Urinary bladder (tissue), 4 donors: ENCODE data around the gene SHLD2. TPM values are rescaled to one million over a fixed set of nuclear protein-coding genes. Genes with fewer than 3 reads are reported as not detected.
"Not testable (repeated sequence)": the region's sequence is repeated elsewhere in the genome, so short reads cannot be mapped to it uniquely, and the experiment has no call there.

Experiments used
- DNase-seq: peaks from one replicate; pipeline ENCODE4 v3.0.0-alpha.2; 2015; ENCODE audit errors: extremely low spot score
- H3K27ac ChIP-seq: one replicate; pipeline ENCODE4 v1.5.1; 2013; ENCODE audit warnings: low read depth, mild to moderate bottlenecking, moderate library complexity
- H3K36me3 ChIP-seq: one replicate; pipeline ENCODE4 v1.6.1; 2013; ENCODE audit warnings: mild to moderate bottlenecking, moderate library complexity; ENCODE audit not compliant: insufficient read depth
- H3K4me1 ChIP-seq: one replicate; pipeline ENCODE4 v1.6.1; 2013; ENCODE audit warnings: mild to moderate bottlenecking, moderate library complexity; ENCODE audit not compliant: insufficient read depth
- H3K4me3 ChIP-seq: one replicate; pipeline ENCODE4 v1.5.1; 2013; ENCODE audit warnings: low read depth, low read length
- WGBS: extraction: QIAGEN DNeasy Blood & Tissue Kit; methylation state at CpG from one replicate; pipeline ENCODE4 v1.1.7; 2013; 5-methylcytosine and 5-hydroxymethylcytosine counted together
- polyA plus RNA-seq: library from polyadenylated mRNA; stranded (reverse); fragments of 200-250 nt; gene quantifications from one replicate; pipeline ENCODE4 v1.2.3, GENCODE V29; 2013
- total RNA-seq: library from RNA; depleted of rRNA; stranded (reverse); fragments of >200 nt; gene quantifications from one replicate; pipeline ENCODE4 v1.2.3, GENCODE V29; 2014
- donor health status: healthy with polysubstance abuse.
- donor health status: healthy.

SHLD2 gene
- total and polyA plus RNA-seq, 2 donors = 15.0 to 68.2 TPM

DNA sequence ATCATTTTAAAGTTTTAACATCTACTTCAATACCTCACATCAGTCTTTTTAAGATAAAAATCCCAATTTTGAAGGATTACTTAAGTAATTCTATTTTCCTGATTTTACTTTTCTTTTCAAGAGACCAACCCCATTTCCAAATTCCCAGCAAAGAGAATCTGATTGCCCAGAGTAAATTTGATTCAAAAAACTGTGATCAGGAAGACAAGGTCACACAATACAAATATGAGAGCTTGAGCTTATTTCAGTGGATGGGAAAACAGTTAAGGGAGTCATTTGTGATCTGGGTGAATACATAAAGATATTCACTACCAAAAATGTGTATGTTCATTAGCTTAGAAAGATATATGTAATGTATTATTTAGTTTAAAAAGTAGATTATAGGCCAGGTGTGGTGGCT lies 77.2 kb downstream of the SHLD2 start:
- DNase-seq, H3K36me3 ChIP-seq, H3K4me1 ChIP-seq, H3K27ac ChIP-seq, H3K4me3 ChIP-seq: not testable (repeated sequence)

DNA sequence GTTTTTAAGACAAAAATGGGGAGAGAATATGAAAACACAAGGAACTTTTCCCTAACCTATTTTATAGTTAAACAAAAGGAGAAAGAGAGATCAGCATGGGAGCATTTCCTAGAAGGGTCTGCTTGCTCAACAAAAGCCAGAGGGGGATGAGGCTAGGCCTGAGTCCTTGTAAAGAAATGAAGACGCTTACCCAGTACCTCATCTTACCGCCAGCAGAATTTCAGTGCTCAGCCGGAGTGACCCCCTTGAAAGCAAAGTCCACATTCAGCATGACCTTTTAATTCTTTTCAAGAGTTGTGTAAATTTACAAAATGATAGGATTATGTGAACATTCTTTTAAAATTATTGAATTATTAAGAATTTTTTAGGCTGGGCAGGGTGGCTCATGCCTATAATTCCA lies 82.6 kb downstream of the SHLD2 start:
- H3K27ac ChIP-seq, DNase-seq, H3K4me1 ChIP-seq, H3K36me3 ChIP-seq, H3K4me3 ChIP-seq: not testable (repeated sequence)
- WGBS = 95% methylated on average over 2 of the region's 3 CpGs

DNA sequence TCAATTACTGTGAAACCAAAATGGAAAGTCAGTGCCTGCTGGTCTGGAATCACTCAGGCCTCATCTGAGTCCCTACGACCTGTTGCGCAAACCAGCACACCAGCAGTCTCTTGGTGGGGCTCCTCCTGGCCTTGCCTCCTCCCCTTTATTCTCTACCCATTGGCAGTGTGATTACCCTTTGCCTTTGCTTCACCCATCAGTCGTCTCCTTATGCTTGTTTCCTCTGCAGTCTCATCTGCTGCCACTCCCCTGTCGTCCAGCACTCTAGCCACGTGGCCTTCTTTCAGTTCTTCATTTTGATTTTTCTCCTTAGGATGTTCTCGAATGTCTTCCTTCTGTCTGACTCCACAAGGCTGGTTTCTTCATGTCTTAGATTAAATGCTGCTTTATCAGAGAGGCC lies 89.4 kb downstream of the SHLD2 start:
- H3K36me3 ChIP-seq, H3K4me1 ChIP-seq, H3K27ac ChIP-seq, DNase-seq, H3K4me3 ChIP-seq: not testable (repeated sequence)
- 74% methylated on average over 6 of the region's 6 CpGs for WGBS

DNA sequence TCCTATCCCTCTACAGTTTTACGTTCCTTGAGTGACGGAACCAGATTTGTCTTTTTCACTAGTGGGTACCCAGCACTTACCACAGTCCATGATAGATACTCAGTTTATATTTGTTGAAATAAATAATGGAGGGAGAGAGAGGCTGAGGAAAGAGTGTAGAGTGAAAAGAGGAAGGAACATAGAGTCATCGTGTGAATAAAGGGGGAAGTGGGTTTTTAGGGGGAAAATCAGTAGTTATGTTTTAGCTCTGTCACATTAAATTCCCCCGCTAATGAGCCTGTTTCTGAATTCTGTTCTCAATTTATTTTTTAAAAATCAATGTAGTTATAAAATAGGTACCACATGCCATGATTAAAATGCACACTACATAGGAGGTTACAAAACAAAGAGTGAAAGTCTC lies 91.0 kb downstream of the SHLD2 start:
- 94% methylated on average over 4 of the region's 4 CpGs for WGBS
- H3K4me1 ChIP-seq, DNase-seq, H3K27ac ChIP-seq, H3K36me3 ChIP-seq, H3K4me3 ChIP-seq: not testable (repeated sequence)

DNA sequence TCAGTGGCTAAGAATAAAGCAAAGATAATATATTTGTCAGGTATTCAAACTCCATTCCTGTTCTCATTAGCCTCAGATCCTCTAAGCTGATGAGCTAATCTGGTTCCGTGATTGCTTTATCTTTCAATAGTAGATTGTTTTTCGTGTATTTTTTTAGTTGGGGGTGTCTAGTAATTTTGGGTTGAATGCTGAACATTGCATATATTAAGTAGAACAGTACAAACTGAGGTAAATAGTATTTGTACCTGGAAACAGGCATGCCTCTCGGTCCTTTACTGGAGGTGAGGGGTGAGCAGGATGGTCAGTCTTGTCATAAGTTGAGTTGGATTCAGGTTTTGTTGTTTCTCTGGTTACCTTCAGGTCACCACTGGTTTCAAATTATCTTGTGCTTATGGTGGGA lies 92.6 kb downstream of the SHLD2 start:
- not testable (repeated sequence) for H3K36me3 ChIP-seq, H3K27ac ChIP-seq, DNase-seq, H3K4me3 ChIP-seq, H3K4me1 ChIP-seq
- WGBS = 79% methylated on average over 3 of the region's 3 CpGs

DNA sequence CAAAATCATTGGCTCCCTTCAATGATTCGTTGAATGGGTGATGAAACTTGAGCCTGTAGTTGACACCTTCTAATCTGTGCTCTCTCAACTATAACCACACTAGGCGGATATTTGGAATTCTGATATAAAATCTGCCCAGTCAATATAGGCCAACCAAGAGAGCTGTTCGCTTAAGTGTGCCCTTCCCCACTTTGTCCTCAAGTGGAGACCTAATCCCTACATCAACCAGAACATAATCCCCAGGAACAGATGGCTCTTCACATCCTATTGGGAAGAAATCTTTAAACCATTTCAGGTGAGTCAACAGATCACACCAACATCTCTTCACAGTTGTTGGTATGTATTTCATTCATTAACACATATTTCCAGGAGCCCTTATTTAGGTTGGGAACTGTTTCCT lies 96.8 kb downstream of the SHLD2 start:
- WGBS = 93% methylated on average over 3 of the region's 3 CpGs
- DNase-seq = not testable (repeated sequence)

DNA sequence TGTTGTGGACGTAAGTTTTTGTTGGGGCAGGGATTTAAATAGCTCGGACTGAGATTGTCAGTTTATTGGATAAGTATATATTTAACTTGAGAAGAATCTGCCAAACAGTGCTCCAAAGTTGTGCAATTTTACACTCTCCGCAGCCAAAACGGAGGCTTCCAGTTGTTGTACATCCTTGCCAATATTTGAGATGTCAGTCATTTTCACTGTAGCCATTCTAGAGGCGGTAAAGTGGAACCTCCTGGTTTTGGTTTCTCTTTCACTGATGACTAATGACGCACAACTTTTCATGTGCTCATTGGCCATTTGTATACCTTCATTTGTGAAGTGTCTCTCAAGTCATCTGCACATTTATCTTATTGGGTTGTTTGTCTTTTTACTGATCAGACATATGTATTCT lies 105.9 kb downstream of the SHLD2 start:
- not testable (repeated sequence) for H3K4me1 ChIP-seq, H3K36me3 ChIP-seq, DNase-seq, H3K4me3 ChIP-seq, H3K27ac ChIP-seq
- 68% methylated on average over 6 of the region's 6 CpGs for WGBS

More for the DNA sequence above, 96.8 kb downstream of the SHLD2 start:
- not testable (repeated sequence) for H3K36me3 ChIP-seq, H3K4me3 ChIP-seq, H3K4me1 ChIP-seq, H3K27ac ChIP-seq

DNA sequence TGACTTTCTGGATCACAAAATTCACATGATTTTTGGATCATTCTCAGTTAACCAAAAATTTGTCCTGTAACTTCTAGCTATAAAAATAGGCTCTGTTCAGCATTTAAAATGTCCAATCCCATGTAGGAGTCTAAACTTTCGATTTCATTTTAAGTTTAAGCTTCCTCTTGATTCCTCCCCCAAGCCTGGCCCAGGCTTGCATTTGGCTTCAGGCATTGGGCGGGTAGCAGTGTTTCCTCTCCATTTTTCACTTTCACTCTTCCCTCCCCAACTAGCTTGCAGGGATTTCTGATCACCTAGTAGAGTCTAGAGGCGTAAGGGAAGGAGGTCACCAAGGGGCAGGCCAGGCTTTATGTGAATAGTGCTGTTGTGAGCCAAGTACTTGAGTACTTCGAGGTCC lies 109.8 kb downstream of the SHLD2 start:
- not testable (repeated sequence) for H3K4me1 ChIP-seq

DNA sequence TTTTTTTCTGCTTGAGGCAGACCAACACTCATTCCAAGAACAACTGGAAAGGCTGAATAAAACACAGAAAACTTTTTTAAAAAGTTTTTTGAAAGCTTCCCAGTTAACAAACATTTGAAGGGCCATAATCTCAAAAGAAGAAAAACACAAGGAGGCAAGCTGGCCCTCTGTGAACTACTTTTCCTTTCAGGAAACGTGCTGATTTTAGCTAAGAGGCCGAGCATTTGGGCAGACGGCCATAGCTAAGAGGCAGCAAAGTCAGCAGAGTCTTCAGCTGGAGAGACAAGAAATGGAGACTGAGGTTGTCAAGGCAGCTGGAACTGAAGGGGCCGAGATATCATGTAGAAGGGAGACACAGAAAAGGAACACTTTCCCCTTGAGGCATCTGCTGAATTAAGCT lies 111.9 kb downstream of the SHLD2 start:
- not testable (repeated sequence) for H3K4me3 ChIP-seq, H3K27ac ChIP-seq, H3K36me3 ChIP-seq, H3K4me1 ChIP-seq, DNase-seq
- WGBS = 51% methylated on average over 4 of the region's 4 CpGs

More for the DNA sequence above, 109.8 kb downstream of the SHLD2 start:
- 43% methylated on average over 2 of the region's 4 CpGs for WGBS
- DNase-seq, H3K4me3 ChIP-seq, H3K27ac ChIP-seq, H3K36me3 ChIP-seq: not testable (repeated sequence)

DNA sequence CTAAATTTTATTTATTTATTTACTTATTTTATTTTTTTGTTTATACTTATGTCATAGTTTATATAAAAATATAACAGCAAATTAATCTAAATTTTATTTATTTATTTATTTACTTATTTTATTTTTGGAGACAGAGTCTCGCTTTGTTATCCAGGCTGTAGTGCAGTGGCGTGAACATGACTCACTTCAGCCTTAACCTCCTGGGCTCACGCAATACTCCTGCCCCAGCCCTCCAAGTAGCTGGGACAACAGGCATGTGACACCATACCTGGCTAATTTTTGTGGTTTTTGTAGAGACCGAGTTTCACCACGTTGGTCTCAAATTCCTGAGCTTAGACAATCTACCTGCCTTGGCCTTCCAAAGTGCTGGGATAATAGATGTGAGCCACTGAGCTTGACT lies 115.3 kb downstream of the SHLD2 start:
- not testable (repeated sequence) for H3K36me3 ChIP-seq, DNase-seq, H3K27ac ChIP-seq, H3K4me1 ChIP-seq, H3K4me3 ChIP-seq
- WGBS = 96% methylated on average over 5 of the region's 5 CpGs

DNA sequence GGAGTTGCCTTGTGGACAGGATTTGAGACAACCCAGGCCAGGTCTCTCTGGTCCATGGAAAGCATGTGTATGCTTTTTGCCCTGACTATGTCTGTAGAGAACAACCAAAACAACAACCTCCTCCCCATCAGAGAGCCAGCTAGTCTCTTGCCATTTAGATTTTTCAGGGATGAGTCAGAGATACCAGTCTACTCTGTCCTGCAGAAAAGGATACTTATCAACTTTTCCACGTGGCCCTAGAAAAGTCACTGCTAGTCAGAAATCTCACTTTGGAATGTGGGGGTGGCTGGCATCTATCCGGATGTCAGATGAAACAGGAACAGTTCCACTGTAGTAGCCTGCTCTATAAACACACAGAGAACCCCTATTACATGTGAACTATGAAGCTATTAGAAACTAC lies 116.8 kb downstream of the SHLD2 start:
- not testable (repeated sequence) for H3K4me3 ChIP-seq, DNase-seq, H3K27ac ChIP-seq, H3K36me3 ChIP-seq, H3K4me1 ChIP-seq
- WGBS = 56% methylated on average over 2 of the region's 2 CpGs

DNA sequence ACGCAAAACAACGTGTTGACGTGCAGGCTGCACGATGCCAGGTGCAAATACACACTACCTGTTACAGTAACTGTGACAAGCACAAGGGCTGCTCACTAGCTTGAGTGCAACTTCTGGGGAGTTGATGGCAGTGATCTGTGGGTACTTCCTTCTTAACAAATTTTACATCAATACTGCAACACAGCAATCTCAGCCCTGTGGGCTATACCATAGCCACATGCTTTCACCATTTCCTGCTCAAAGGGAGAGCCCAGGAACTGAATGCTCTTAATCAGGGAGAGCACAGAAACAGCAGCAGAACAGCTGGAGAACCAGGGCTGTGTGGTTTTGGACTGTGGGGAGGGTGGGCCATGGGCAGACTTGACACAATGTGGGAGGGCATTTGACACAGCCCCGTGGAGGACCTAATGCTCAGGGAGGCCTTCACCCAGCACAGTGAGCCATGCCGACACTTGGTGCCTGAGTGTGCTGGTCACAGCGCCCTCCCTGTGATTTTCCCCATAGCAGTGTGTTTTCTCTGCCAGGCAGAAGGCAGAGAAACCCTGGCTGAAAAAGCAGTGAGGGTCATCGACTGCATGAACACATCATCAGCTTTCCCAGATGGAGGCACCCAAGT lies 118.3 kb downstream of the SHLD2 start:
- H3K27ac ChIP-seq, H3K4me3 ChIP-seq, DNase-seq, H3K4me1 ChIP-seq, H3K36me3 ChIP-seq: not testable (repeated sequence)
- 83% methylated on average over 7 of the region's 8 CpGs for WGBS

DNA sequence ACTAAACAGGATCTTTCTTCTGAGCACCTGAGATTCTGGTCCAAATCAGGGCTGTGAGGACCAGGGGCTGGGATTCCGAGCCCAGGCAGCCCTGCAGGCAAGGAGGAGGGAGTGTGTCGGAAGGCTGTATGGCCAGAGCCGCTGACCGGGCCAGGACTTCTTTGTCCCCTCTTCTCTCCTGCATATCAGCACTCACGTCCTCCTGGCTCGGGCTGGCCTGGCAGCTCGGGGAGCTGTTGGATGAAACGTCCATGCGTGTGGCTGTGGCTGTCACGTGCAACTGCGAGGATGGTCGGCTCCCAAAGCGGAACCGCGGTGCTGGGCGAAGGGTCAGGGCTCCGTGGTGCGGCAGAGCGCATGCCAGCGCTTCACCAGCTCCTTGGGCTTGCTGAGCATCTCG lies 118.8 kb downstream of the SHLD2 start:
- WGBS = 86% methylated on average over 20 of the region's 21 CpGs
- not testable (repeated sequence) for H3K36me3 ChIP-seq, H3K4me3 ChIP-seq, H3K4me1 ChIP-seq, H3K27ac ChIP-seq, DNase-seq

DNA sequence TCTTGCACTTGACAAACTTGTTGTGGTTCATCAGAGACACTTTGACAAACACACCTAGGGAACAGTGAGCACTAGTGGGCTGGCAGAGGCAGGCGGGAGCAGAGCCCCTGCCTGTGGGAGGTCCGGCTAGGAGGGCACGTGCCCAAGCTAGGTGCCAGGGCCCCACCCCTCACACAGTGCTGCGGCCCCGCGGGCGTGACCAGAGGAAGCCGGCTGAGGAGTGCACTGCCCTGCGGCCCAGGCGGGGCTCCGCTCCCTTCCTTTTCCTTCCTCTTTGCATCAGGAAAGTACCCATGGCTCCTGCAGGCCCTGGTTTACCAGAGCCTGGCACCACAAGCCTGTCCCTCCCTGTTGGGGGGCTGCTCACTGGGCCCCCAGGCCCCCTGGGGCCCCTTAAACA lies 121.1 kb downstream of the SHLD2 start:
- 71% methylated on average over 11 of the region's 11 CpGs for WGBS
- not testable (repeated sequence) for H3K4me1 ChIP-seq, H3K27ac ChIP-seq, DNase-seq, H3K36me3 ChIP-seq, H3K4me3 ChIP-seq

DNA sequence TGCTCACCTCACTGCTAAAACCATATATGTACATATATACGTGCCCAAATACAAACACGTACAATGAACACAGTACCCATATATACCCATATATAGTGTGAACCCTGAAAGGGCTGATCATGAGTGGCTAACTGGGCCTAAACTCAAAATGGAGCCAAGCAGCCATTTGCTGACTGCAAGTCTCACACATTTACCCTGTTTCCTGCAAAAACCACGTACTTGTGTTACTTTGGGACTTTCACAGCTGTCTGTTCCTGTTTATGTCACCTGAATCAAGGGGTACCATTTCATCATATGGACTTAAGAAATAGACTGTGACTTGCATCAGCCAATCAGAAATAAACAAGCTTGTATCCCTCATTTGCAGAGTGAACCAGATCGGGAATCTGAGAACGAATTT lies 124.4 kb downstream of the SHLD2 start:
- DNase-seq = not testable (repeated sequence)

More for the DNA sequence above, 124.4 kb downstream of the SHLD2 start:
- not testable (repeated sequence) for H3K36me3 ChIP-seq, H3K4me3 ChIP-seq, H3K27ac ChIP-seq, H3K4me1 ChIP-seq
- 86% methylated on average over 1 of the region's 5 CpGs for whole genome bisulfite sequencing
